GM23248 (cell line): ENCODE data around the gene PEX13. TPM values are rescaled to one million over a fixed set of nuclear protein-coding genes. Genes with fewer than 3 reads are reported as not detected.

Experiments used
- DNase-seq: peaks from one replicate; pipeline ENCODE4 v3.0.0-alpha.2; 2015
- H2AFZ ChIP-seq: fragments of 200-600 bp; sonication (generic); 2 replicates; pipeline ENCODE4 v1.6.1; 2016; ENCODE audit warnings: antibody characterized with exemption
- H3F3A ChIP-seq: fragments of 200-600 bp; sonication (generic); 2 replicates; pipeline ENCODE4 v1.6.1; 2016; ENCODE audit warnings: mild to moderate bottlenecking, antibody characterized with exemption, mixed run types; ENCODE audit not compliant: insufficient read depth
- H3K27ac ChIP-seq: fragments of 200-600 bp; sonication (generic); 2 replicates; pipeline ENCODE4 v1.5.1; 2016; ENCODE audit warnings: mild to moderate bottlenecking
- H3K27me3 ChIP-seq: fragments of 200-600 bp; sonication (generic); replicated peaks from 2 replicates; pipeline ENCODE4 v1.6.1; 2016; ENCODE audit warnings: mild to moderate bottlenecking; ENCODE audit not compliant: insufficient read depth
- H3K36me3 ChIP-seq: fragments of 200-600 bp; sonication (generic); 2 replicates; pipeline ENCODE4 v1.6.1; 2016; ENCODE audit warnings: low read depth, mild to moderate bottlenecking
- H3K4me1 ChIP-seq: fragments of 200-600 bp; sonication (generic); 2 replicates; pipeline ENCODE4 v1.6.1; 2016; ENCODE audit warnings: mild to moderate bottlenecking; ENCODE audit not compliant: insufficient read depth
- H3K4me2 ChIP-seq: fragments of 200-600 bp; sonication (generic); one replicate; pipeline ENCODE4 v1.6.1; 2016; ENCODE audit warnings: mild to moderate bottlenecking; ENCODE audit not compliant: unreplicated experiment
- H3K4me3 ChIP-seq: fragments of 200-600 bp; sonication (generic); 2 replicates; pipeline ENCODE4 v1.5.1; 2016; ENCODE audit warnings: mild to moderate bottlenecking
- H3K79me2 ChIP-seq: fragments of 200-600 bp; sonication (generic); 2 replicates; pipeline ENCODE4 v1.6.1; 2016; ENCODE audit warnings: mild to moderate bottlenecking; ENCODE audit not compliant: insufficient read depth
- H3K9ac ChIP-seq: fragments of 200-600 bp; sonication (generic); 2 replicates; pipeline ENCODE4 v1.6.1; 2016; ENCODE audit warnings: mild to moderate bottlenecking
- H3K9me2 ChIP-seq: fragments of 200-600 bp; sonication (generic); 2 replicates; pipeline ENCODE4 v1.6.1; 2016; ENCODE audit warnings: mixed run types, mild to moderate bottlenecking, moderate library complexity; ENCODE audit not compliant: insufficient read depth
- H3K9me3 ChIP-seq: fragments of 200-600 bp; sonication (generic); one replicate; pipeline ENCODE4 v1.6.1; 2017; ENCODE audit warnings: low read depth
- H4K20me1 ChIP-seq: fragments of 200-600 bp; sonication (generic); 2 replicates; pipeline ENCODE4 v1.6.0; 2016; ENCODE audit not compliant: insufficient read depth
- EZH2 ChIP-seq: fragments of 200-600 bp; sonication (generic); IDR thresholded peaks from 2 replicates; pipeline ENCODE4 v1.6.1; 2018; ENCODE audit warnings: antibody characterized with exemption, mild to moderate bottlenecking; ENCODE audit not compliant: insufficient read depth, poor library complexity, severe bottlenecking
- EZH2phosphoT487 ChIP-seq: fragments of 200-600 bp; sonication (generic); IDR thresholded peaks from 2 replicates; pipeline ENCODE4 v1.6.1; 2018; ENCODE audit warnings: antibody characterized with exemption, moderate library complexity, mild to moderate bottlenecking, low read depth; ENCODE audit not compliant: insufficient read depth
- WGBS, 2 experiments: methylation state at CpG; one replicate each; pipeline ENCODE4 v1.1.6; 2015 to 2017; ENCODE audit warnings: low lambda C conversion rate in 2 of 2, low coverage in 1 of 2; ENCODE audit errors: missing lambda C conversion rate in 2 of 2; 5-methylcytosine and 5-hydroxymethylcytosine counted together
- in situ Hi-C: fragments of 300-500 bp; cut with MboI; formaldehyde crosslinking; loops from 2 replicates; pipeline ENCODE4 v1.15.0; 2020
- polyA plus RNA-seq: library from polyadenylated mRNA; unstranded; fragments of >200 nt; fragmentation: Nextera tagmentation; extraction: Ambion mirVana; gene quantifications from 2 replicates; pipeline ENCODE4 v1.2.1, GENCODE V29; 2016
- total RNA-seq: library from RNA; depleted of rRNA; stranded (reverse); fragments of >200 nt; shearing (Covaris generic); gene quantifications from 2 replicates; pipeline ENCODE4 v1.2.3, GENCODE V29; 2014

Gene PEX13
- total and polyA plus RNA-seq, 2 experiments from 2014 or later = 22.4 to 43.6 TPM

GRCh38 chr2:61057562-61057961 lies 40.0 kb downstream of the PEX13 start:
- no peak for DNase-seq
- H3K4me2 ChIP-seq = no peak overlapping the region
- no peaks in the 10 kb centered on the region for H3K4me1 ChIP-seq
- in situ Hi-C loops = no loop called here
- H3K4me3 ChIP-seq = no peak overlapping the region
- no peaks in the 10 kb centered on the region for H4K20me1 ChIP-seq
- no peaks in the 10 kb centered on the region for H3K9me3 ChIP-seq
- TF ChIP-seq EZH2phosphoT487 (no peak), EZH2 (no peak)
- peaks cover 6% of the 10 kb centered on the region; the same call in 1 of the 2 replicates for H3F3A ChIP-seq
- no peak overlapping the region for H3K27ac ChIP-seq
- H3K36me3 ChIP-seq = 0 out of 2 replicates have a peak, but pooled peaks cover 6% of the 10 kb centered on the region
- H3K27me3 ChIP-seq = no peaks in the 10 kb centered on the region
- H3K9ac ChIP-seq = no peak overlapping the region
- H3K79me2 ChIP-seq = no peaks in the 10 kb centered on the region
- H2AFZ ChIP-seq = no peak overlapping the region
- no peaks in the 10 kb centered on the region for H3K9me2 ChIP-seq

GRCh38 chr2:61059382-61059781 lies 41.9 kb downstream of the PEX13 start:
- DNase-seq = no peak
- Histone ChIP-seq H3K9me2 (no peaks in the 10 kb centered on the region), H3K9me3 (no peaks in the 10 kb centered on the region), H3K9ac (no peak overlapping the region), H3K36me3 (0 out of 2 replicates have a peak, but pooled peaks cover 6% of the 10 kb centered on the region), H3K79me2 (no peaks in the 10 kb centered on the region), H3K27ac (no peak overlapping the region), H4K20me1 (no peaks in the 10 kb centered on the region), H3F3A (peaks cover 6% of the 10 kb centered on the region; the same call in 1 of the 2 replicates), H3K4me1 (no peaks in the 10 kb centered on the region), H3K4me3 (no peak overlapping the region), H3K4me2 (no peak overlapping the region), H3K27me3 (no peaks in the 10 kb centered on the region), H2AFZ (no peak overlapping the region)
- in situ Hi-C loops = no loop called here
- TF ChIP-seq EZH2phosphoT487 (no peak), EZH2 (no peak)

- in situ Hi-C loops = no loop called here
- Histone ChIP-seq H3F3A (peaks cover 14% of the 10 kb centered on the region), H3K4me2 (peak within 1 kb of the TSS; percentile 100), H3K9me3 (no peaks in the 10 kb centered on the region), H3K4me3 (peak within 1 kb of the TSS; percentile 86), H3K9me2 (no peaks in the 10 kb centered on the region), H2AFZ (peak within 1 kb of the TSS; percentile 94), H3K9ac (peak within 1 kb of the TSS; percentile 80), H3K27ac (peak within 1 kb of the TSS; percentile 51), H3K79me2 (peaks cover 38% of the 10 kb centered on the region), H3K27me3 (no peaks in the 10 kb centered on the region), H4K20me1 (no peaks in the 10 kb centered on the region), H3K36me3 (0 out of 2 replicates have a peak, but pooled peaks cover 6% of the 10 kb centered on the region), H3K4me1 (peaks cover 5% of the 10 kb centered on the region; the same call in 1 of the 2 replicates)
- DNase-seq = peak; percentile 95
- WGBS, 2 experiments = 2% methylated on average over 76 to 81 of the region's 112 CpGs
- TF ChIP-seq EZH2 (no peak), EZH2phosphoT487 (no peak)
Observed at GRCh38 chr2:61065714-61066709, 48.5 kb downstream of the PEX13 start, which contains the start of gene SANBR. TSS of gene SANBR (plus strand) at chr2:61065871. CDS start at chr2:61070351, 4,480 bp downstream.

GRCh38 chr2:61074100-61074499 lies 56.6 kb downstream of the PEX13 start:
- Histone ChIP-seq H3K9me3 (no peaks in the 10 kb centered on the region), H3K4me2 (no peak overlapping the region), H3F3A (no peaks in the 10 kb centered on the region), H3K27me3 (no peaks in the 10 kb centered on the region), H4K20me1 (no peaks in the 10 kb centered on the region), H2AFZ (no peak overlapping the region), H3K79me2 (peaks cover 9% of the 10 kb centered on the region), H3K9ac (no peak overlapping the region), H3K4me1 (no peaks in the 10 kb centered on the region), H3K9me2 (no peaks in the 10 kb centered on the region), H3K4me3 (no peak overlapping the region), H3K27ac (no peak overlapping the region), H3K36me3 (peaks cover 13% of the 10 kb centered on the region; the same call in 1 of the 2 replicates)
- TF ChIP-seq EZH2 (no peak), EZH2phosphoT487 (no peak)
- DNase-seq = no peak
- in situ Hi-C loops = no loop called here
- 100% methylated on average over 1 of the region's 1 CpG for WGBS, 2 experiments
